Left ventricle myocardium inferior (tissue), 1 donor: ENCODE measurements around the gene ZSWIM9. TPM values are rescaled to one million over a fixed set of nuclear protein-coding genes. Genes with fewer than 3 reads are reported as not detected.

Experiments used
- DNase-seq: peaks from one replicate; pipeline ENCODE4 v3.0.0-alpha.2; 2020
- H3K27ac ChIP-seq: fragments of 200-600 bp; replicated peaks from 2 replicates; pipeline ENCODE4 v1.8.0; 2021
- H3K27me3 ChIP-seq: fragments of 200-600 bp; 2 replicates; pipeline ENCODE4 v1.8.0; 2021; ENCODE audit warnings: low read depth
- H3K36me3 ChIP-seq: fragments of 200-600 bp; 2 replicates; pipeline ENCODE4 v1.8.0; 2021
- H3K4me1 ChIP-seq: fragments of 200-600 bp; 2 replicates; pipeline ENCODE4 v1.8.0; 2021
- H3K4me3 ChIP-seq: fragments of 200-600 bp; 2 replicates; pipeline ENCODE4 v1.8.0; 2021; ENCODE audit warnings: mild to moderate bottlenecking, moderate library complexity
- H3K9me3 ChIP-seq: fragments of 200-600 bp; replicated peaks from 2 replicates; pipeline ENCODE4 v1.8.0; 2021
- intact Hi-C: fragments of 100-400 bp; cut with micrococcal nuclease; formaldehyde crosslinking; loops from one replicate; pipeline ENCODE4 v1.11.0; 2022
- total RNA-seq: library from RNA; stranded (reverse); fragmentation: NEBNext Ultra II Directional; extraction: Animal tissue kit (Norgen Biotek cat#: 25700); gene quantifications from one replicate; pipeline ENCODE4 v1.2.1, GENCODE V29; 2021
- TF ChIP-seq, protein P1 (sequence below): fragments of 200-600 bp; IDR thresholded peaks from 2 replicates; pipeline ENCODE4 v1.8.0; 2021; ENCODE audit warnings: antibody characterized with exemption, mild to moderate bottlenecking, borderline replicate concordance
- donor health status: DM: no; HTN: yes; CAD: no; lungs with severe emphysema.

Gene ZSWIM9
- total RNA-seq, 1 donor from 2014 or later: 7.6 TPM

DNA sequence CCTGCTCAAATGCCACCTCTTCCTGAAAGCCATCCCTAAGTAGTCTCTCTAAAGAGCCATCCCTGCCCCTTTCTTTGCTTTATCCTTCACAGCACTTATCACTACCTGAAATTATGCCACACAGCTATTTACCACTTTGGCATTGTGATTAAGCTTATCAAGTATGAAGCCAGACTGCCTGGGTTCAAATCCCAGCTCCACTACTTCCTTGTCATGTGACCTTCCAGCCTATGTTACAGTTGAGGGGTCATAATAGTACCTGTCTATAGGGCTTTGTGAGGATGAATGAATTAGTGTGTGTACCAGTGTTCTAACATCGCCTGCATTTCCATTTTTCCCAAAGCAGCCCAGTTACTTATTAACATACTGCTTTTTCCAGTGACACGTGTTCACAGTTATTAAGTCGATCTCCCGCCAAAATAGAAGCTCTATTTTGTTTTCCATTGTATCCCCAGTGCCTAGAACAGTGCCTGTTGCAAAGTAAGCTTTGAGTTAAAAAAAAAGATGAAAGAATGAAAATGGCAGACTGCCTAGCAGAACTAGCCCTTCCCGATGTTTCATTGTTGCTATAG, 32.8 kb downstream of the ZSWIM9 start:
- Histone ChIP-seq H3K9me3 (no peaks in the 10 kb centered on the region), H3K4me3 (peak overlapping the region; percentile 94), H3K27ac (peak overlapping the region; percentile 85), H3K27me3 (no peaks in the 10 kb centered on the region), H3K36me3 (no peaks in the 10 kb centered on the region), H3K4me1 (peaks cover 26% of the 10 kb centered on the region)
- DNase-seq: no peak
- TF ChIP-seq, protein P1, sequence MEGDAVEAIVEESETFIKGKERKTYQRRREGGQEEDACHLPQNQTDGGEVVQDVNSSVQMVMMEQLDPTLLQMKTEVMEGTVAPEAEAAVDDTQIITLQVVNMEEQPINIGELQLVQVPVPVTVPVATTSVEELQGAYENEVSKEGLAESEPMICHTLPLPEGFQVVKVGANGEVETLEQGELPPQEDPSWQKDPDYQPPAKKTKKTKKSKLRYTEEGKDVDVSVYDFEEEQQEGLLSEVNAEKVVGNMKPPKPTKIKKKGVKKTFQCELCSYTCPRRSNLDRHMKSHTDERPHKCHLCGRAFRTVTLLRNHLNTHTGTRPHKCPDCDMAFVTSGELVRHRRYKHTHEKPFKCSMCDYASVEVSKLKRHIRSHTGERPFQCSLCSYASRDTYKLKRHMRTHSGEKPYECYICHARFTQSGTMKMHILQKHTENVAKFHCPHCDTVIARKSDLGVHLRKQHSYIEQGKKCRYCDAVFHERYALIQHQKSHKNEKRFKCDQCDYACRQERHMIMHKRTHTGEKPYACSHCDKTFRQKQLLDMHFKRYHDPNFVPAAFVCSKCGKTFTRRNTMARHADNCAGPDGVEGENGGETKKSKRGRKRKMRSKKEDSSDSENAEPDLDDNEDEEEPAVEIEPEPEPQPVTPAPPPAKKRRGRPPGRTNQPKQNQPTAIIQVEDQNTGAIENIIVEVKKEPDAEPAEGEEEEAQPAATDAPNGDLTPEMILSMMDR: no peak
- intact Hi-C loops: no loop called here

DNA sequence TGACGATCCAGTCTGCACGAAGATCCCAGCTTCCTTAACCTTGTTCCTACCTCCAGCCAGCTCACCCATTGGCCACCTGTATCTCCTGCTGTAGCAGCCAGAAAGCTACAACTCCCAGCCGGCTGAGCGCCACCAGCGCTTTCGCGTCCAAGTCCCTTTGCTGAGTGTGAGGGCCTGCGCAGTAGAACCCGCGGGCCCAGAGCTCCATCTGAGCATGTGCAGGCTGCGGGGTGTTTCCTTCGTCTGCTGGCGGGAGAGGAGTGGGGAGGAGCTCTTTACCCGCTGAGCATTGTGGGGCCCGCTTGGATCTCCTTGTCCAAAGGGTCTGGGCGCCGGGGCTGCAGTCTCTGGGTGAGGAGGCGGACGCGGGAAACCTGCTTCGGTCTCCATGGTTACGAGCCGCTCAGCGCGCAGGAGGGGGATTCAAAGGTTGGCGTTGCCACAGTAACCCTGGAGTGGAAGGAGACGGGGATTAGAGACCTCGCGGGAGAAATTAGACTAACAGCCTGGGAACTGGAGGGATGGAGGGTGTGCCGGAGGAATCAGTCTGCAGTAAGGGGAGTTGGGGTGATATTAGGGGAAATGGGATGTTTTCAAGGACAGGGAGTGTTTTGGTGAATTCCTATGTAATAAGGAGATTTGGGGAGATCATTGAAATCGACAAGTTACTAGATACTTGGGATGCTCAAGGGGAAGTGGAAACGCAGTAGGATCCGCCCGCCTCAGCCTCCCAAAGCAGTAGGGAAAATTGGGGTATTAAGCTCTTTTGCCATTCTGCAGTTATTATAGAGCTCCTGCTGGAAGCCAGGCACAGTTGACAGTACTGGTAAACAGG, 33.5 kb downstream of the ZSWIM9 start:
- H3K4me3 ChIP-seq: peak overlapping the region; percentile 94
- TF ChIP-seq, protein P1: no peak
- peaks cover 26% of the 10 kb centered on the region for H3K4me1 ChIP-seq
- intact Hi-C loops: no loop called here
- H3K9me3 ChIP-seq: no peaks in the 10 kb centered on the region
- H3K27ac ChIP-seq: peak overlapping the region; percentile 85
- peak; percentile 93 for DNase-seq
- H3K27me3 ChIP-seq: no peaks in the 10 kb centered on the region
- H3K36me3 ChIP-seq: no peaks in the 10 kb centered on the region

DNA sequence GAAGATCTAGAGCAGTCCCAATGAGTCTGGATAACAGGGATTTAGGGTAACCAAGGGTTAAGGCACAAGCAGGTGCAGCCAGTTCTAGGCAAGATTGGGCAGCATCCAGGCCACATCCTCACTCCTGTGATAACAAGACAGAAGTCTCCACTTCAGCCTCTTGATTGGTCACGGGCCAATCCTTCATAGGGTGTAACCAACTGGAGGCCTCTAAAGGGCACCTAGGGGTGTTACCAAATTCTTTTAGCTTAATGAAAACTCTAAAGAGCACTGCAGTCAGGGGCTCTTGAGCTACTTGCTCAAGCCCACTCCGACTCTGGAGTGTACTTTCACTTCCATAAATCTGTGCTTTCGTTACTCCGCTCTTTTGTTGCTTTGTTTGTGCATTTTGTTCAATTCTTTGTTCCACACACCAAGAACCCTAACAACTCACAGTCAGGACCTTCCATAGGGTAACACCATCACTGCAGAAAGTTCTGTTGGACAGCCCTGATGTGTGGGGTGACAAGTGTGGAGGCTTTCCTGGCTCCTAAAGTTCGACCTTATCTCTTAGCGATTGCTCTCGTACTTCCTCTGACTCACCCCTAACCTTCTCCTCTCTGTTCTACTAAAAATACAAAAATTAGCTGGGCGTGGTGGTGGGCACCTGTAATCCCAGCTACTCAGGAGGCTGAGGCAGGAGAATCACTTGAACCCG, 36.1 kb downstream of the ZSWIM9 start:
- Histone ChIP-seq H3K27ac (no peak overlapping the region), H3K36me3 (peaks cover 9% of the 10 kb centered on the region), H3K9me3 (no peaks in the 10 kb centered on the region), H3K4me1 (peaks cover 35% of the 10 kb centered on the region), H3K27me3 (no peaks in the 10 kb centered on the region), H3K4me3 (no peak overlapping the region)
- no peak for DNase-seq
- TF ChIP-seq, protein P1: no peak
- intact Hi-C loops: no loop called here

DNA sequence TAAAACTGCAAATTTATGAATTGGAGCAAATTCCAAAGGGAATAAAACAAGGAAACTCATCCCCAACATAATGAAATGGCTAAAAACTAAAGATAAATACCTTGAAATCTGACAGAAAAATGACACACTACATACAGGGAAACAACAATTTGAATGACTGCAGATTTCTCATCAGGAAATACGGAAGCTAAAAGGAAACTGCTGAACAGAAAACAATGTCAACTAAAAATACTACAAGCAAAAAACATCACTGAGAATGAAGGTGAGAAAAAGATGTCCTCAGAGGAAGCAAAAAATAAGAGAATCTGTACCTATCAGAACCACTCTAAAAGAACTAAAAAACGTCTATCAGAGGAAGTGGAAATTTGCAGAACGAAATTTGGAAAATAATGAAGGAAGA, 39.5 kb downstream of the ZSWIM9 start:
- H3K4me1 ChIP-seq: peaks cover 17% of the 10 kb centered on the region
- intact Hi-C loops: no loop called here
- DNase-seq: no peak
- H3K27ac ChIP-seq: no peak overlapping the region
- TF ChIP-seq, protein P1: no peak
- no peak overlapping the region for H3K4me3 ChIP-seq
- H3K9me3 ChIP-seq: no peaks in the 10 kb centered on the region
- no peaks in the 10 kb centered on the region for H3K27me3 ChIP-seq
- H3K36me3 ChIP-seq: peaks cover 29% of the 10 kb centered on the region

DNA sequence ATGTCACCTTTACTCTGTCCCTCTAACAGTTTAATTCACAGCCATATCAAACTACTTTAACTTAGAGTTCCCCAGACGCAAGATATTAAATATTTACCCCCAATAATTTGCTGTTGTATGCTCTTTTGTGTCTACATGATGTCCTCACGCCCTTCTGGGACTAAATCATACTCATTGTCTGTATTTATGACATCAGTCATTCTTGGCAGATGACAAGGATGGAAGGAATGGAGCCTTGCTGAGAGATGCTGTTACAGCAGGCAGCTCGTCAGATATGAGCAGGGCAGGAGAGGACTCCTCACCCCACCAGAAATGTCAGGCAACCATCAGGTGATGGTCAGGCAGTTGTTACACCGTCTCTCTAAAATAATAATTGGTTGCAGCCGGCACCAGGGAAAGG, 43.5 kb downstream of the ZSWIM9 start:
- Histone ChIP-seq H3K4me1 (peaks cover 9% of the 10 kb centered on the region), H3K27ac (no peak overlapping the region), H3K36me3 (peaks cover 57% of the 10 kb centered on the region), H3K27me3 (no peaks in the 10 kb centered on the region), H3K9me3 (no peaks in the 10 kb centered on the region), H3K4me3 (no peak overlapping the region)
- DNase-seq: no peak
- TF ChIP-seq, protein P1: no peak
- intact Hi-C loops: no loop called here
